Natural killer cell treated with Interleukin-12 subunit alpha and Interleukin-12 subunit beta and Interleukin-15 and Interleukin-18, amount 100 ng/mL, for 72 hours (primary cell): Measurements from ENCODE around the gene OR9Q1. TPM values are rescaled to one million over a fixed set of nuclear protein-coding genes. Genes with fewer than 3 reads are reported as not detected.

Experiments used
- ATAC-seq, 2 donors: fragments of 150-1000 bp; cut with Tn5 transposase in 1 of 2; sonication (Bioruptor Pico), chemical (Tn5 transposase) in 1 of 2; 2 replicates each; pipeline ENCODE4 v1.10.0; 2021
- DNase-seq: peaks from one replicate; pipeline ENCODE4 v3.0.0; 2022; ENCODE audit warnings: low spot score
- H3K27ac Mint-ChIP-seq, 2 donors: 1 replicate in 1 of 2; 2 replicates in 1 of 2; pipeline ENCODE4 v1.8.0; 2022; ENCODE audit warnings: mixed read lengths in 2 of 2, mild to moderate bottlenecking in 1 of 2, moderate library complexity in 1 of 2
- H3K27me3 Mint-ChIP-seq, 2 donors: 1 replicate in 1 of 2; 2 replicates in 1 of 2; pipeline ENCODE4 v1.8.0; 2022; ENCODE audit warnings: mixed read lengths in 2 of 2
- H3K36me3 Mint-ChIP-seq: one replicate; pipeline ENCODE4 v1.8.0; 2022; ENCODE audit warnings: mixed read lengths
- H3K4me1 Mint-ChIP-seq, 2 donors: 1 replicate in 1 of 2; 2 replicates in 1 of 2; pipeline ENCODE4 v1.8.0; 2022; ENCODE audit warnings: low read depth in 2 of 2, mixed read lengths in 2 of 2, mild to moderate bottlenecking in 1 of 2
- H3K4me3 Mint-ChIP-seq: one replicate; pipeline ENCODE4 v1.8.0; 2022; ENCODE audit warnings: mixed read lengths
- H3K9me3 Mint-ChIP-seq: 2 replicates; pipeline ENCODE4 v1.8.0; 2022; ENCODE audit warnings: mixed read lengths
- total RNA-seq, 2 donors: library from RNA; stranded (reverse); gene quantifications; one replicate each; pipeline ENCODE4 v1.2.3, GENCODE V29; 2022

The OR9Q1 gene
- total RNA-seq, 2 donors from 2014 or later = not detected

- no peaks in the 10 kb centered on the region for H3K36me3 Mint-ChIP-seq
- peaks cover 3 to 6% of the 10 kb centered on the region in 2 donors for H3K27me3 Mint-ChIP-seq
- no peaks in the 10 kb centered on the region for H3K4me1 Mint-ChIP-seq
- H3K4me3 Mint-ChIP-seq = no peak overlapping the region
- no peak for DNase-seq
- ATAC-seq = no peak
- H3K9me3 Mint-ChIP-seq = peaks cover 4% of the 10 kb centered on the region
- H3K27ac Mint-ChIP-seq = no peak overlapping the region
These were observed 33.8 kb downstream of the OR9Q1 start for GRCh38 chr11:58057481-58057880.

GRCh38 chr11:58058276-58059006, 34.8 kb downstream of the OR9Q1 start:
- ATAC-seq (no peak), DNase-seq (no peak)
- H3K27me3 Mint-ChIP-seq = peaks cover 3 to 6% of the 10 kb centered on the region in 2 donors
- H3K27ac Mint-ChIP-seq = no peak overlapping the region
- peaks cover 4% of the 10 kb centered on the region for H3K9me3 Mint-ChIP-seq
- no peaks in the 10 kb centered on the region for H3K36me3 Mint-ChIP-seq
- no peak overlapping the region for H3K4me3 Mint-ChIP-seq
- no peaks in the 10 kb centered on the region for H3K4me1 Mint-ChIP-seq

GRCh38 chr11:58059007-58059350, 35.3 kb downstream of the OR9Q1 start:
- DNase-seq = no peak
- H3K4me3 Mint-ChIP-seq = no peak overlapping the region

GRCh38 chr11:58060535-58060934, 36.9 kb downstream of the OR9Q1 start:
- DNase-seq = no peak
- peaks cover 3 to 17% of the 10 kb centered on the region in 2 donors for H3K27me3 Mint-ChIP-seq
- H3K27ac Mint-ChIP-seq = no peak overlapping the region
- peaks cover 4% of the 10 kb centered on the region for H3K9me3 Mint-ChIP-seq
- H3K4me1 Mint-ChIP-seq = no peaks in the 10 kb centered on the region
- H3K36me3 Mint-ChIP-seq = no peaks in the 10 kb centered on the region
- no peak overlapping the region for H3K4me3 Mint-ChIP-seq
- ATAC-seq = no peak

More at GRCh38 chr11:58059007-58059350, 35.3 kb downstream of the OR9Q1 start:
- Mint-ChIP-seq H3K27ac (no peak overlapping the region), H3K27me3 (peaks cover 3 to 6% of the 10 kb centered on the region in 2 donors), H3K9me3 (peaks cover 4% of the 10 kb centered on the region), H3K36me3 (no peaks in the 10 kb centered on the region), H3K4me1 (no peaks in the 10 kb centered on the region)
- ATAC-seq = no peak

GRCh38 chr11:58060939-58061672, 37.4 kb downstream of the OR9Q1 start:
- Mint-ChIP-seq H3K9me3 (peaks cover 4% of the 10 kb centered on the region), H3K4me3 (no peak overlapping the region), H3K27ac (no peak overlapping the region), H3K4me1 (no peaks in the 10 kb centered on the region), H3K36me3 (no peaks in the 10 kb centered on the region), H3K27me3 (peaks cover 3 to 17% of the 10 kb centered on the region in 2 donors)
- no peak for DNase-seq
- ATAC-seq = no peak

GRCh38 chr11:58061813-58062212, 38.1 kb downstream of the OR9Q1 start:
- no peak overlapping the region for H3K4me3 Mint-ChIP-seq
- no peak overlapping the region for H3K27ac Mint-ChIP-seq
- DNase-seq (no peak), ATAC-seq (no peak)
- peaks cover 3 to 17% of the 10 kb centered on the region in 2 donors for H3K27me3 Mint-ChIP-seq
- peaks cover 4% of the 10 kb centered on the region for H3K9me3 Mint-ChIP-seq
- no peaks in the 10 kb centered on the region for H3K4me1 Mint-ChIP-seq
- no peaks in the 10 kb centered on the region for H3K36me3 Mint-ChIP-seq

GRCh38 chr11:58067685-58068084, 44.0 kb downstream of the OR9Q1 start:
- H3K27ac Mint-ChIP-seq = no peak overlapping the region
- DNase-seq = no peak
- no peak for ATAC-seq

GRCh38 chr11:58068655-58069054, 45.0 kb downstream of the OR9Q1 start:
- no peak for ATAC-seq
- DNase-seq = no peak
- Mint-ChIP-seq H3K4me1 (peaks cover 0 to 2% of the 10 kb centered on the region in 2 donors), H3K4me3 (no peak overlapping the region), H3K9me3 (peaks cover under 1% of the 10 kb centered on the region), H3K27me3 (peaks cover 0 to 10% of the 10 kb centered on the region in 2 donors), H3K27ac (no peak overlapping the region), H3K36me3 (no peaks in the 10 kb centered on the region)

More at GRCh38 chr11:58067685-58068084, 44.0 kb downstream of the OR9Q1 start:
- Mint-ChIP-seq H3K36me3 (no peaks in the 10 kb centered on the region), H3K9me3 (no peaks in the 10 kb centered on the region), H3K27me3 (peaks cover 0 to 10% of the 10 kb centered on the region in 2 donors), H3K4me1 (peaks cover 0 to 2% of the 10 kb centered on the region in 2 donors), H3K4me3 (no peak overlapping the region)

GRCh38 chr11:58070585-58070984, 46.9 kb downstream of the OR9Q1 start:
- Mint-ChIP-seq H3K27me3 (peaks cover 0 to 6% of the 10 kb centered on the region in 2 donors), H3K27ac (no peak overlapping the region), H3K9me3 (peaks cover 6% of the 10 kb centered on the region), H3K36me3 (no peaks in the 10 kb centered on the region), H3K4me3 (no peak overlapping the region), H3K4me1 (peaks cover 0 to 2% of the 10 kb centered on the region in 2 donors)
- ATAC-seq = peak in 1 of 2 donors; percentile 61
- no peak for DNase-seq

GRCh38 chr11:58075781-58076180, 52.1 kb downstream of the OR9Q1 start:
- H3K4me3 Mint-ChIP-seq = no peak overlapping the region
- no peak for ATAC-seq
- peaks cover 3 to 14% of the 10 kb centered on the region in 2 donors for H3K27me3 Mint-ChIP-seq

GRCh38 chr11:58086528-58086927, 62.8 kb downstream of the OR9Q1 start:
- Mint-ChIP-seq H3K4me1 (no peaks in the 10 kb centered on the region), H3K36me3 (no peaks in the 10 kb centered on the region), H3K9me3 (peaks cover 5% of the 10 kb centered on the region), H3K27ac (no peak overlapping the region), H3K4me3 (no peak overlapping the region), H3K27me3 (peaks cover 0 to 7% of the 10 kb centered on the region in 2 donors)
- no peak for DNase-seq
- ATAC-seq = no peak

More at GRCh38 chr11:58075781-58076180, 52.1 kb downstream of the OR9Q1 start:
- no peak for DNase-seq
- Mint-ChIP-seq H3K27ac (no peak overlapping the region), H3K9me3 (peaks cover 6% of the 10 kb centered on the region), H3K4me1 (no peaks in the 10 kb centered on the region), H3K36me3 (no peaks in the 10 kb centered on the region)

GRCh38 chr11:58097437-58097836, 73.8 kb downstream of the OR9Q1 start:
- H3K9me3 Mint-ChIP-seq = peaks cover 3% of the 10 kb centered on the region
- H3K27ac Mint-ChIP-seq = no peak overlapping the region
- no peak overlapping the region for H3K4me3 Mint-ChIP-seq
- no peak for DNase-seq
- no peaks in the 10 kb centered on the region for H3K4me1 Mint-ChIP-seq
- peaks cover 0 to 5% of the 10 kb centered on the region in 2 donors for H3K27me3 Mint-ChIP-seq
- peaks cover 6% of the 10 kb centered on the region for H3K36me3 Mint-ChIP-seq
- ATAC-seq = no peak

- DNase-seq (no peak), ATAC-seq (no peak)
- no peaks in the 10 kb centered on the region for H3K4me1 Mint-ChIP-seq
- no peak overlapping the region for H3K4me3 Mint-ChIP-seq
- no peak overlapping the region for H3K27ac Mint-ChIP-seq
- H3K9me3 Mint-ChIP-seq = peaks cover 3% of the 10 kb centered on the region
- H3K36me3 Mint-ChIP-seq = no peaks in the 10 kb centered on the region
- peaks cover 2 to 6% of the 10 kb centered on the region in 2 donors for H3K27me3 Mint-ChIP-seq
These were observed 97.4 kb downstream of the OR9Q1 start for GRCh38 chr11:58121096-58121495.

GRCh38 chr11:58125469-58125868, 101.8 kb downstream of the OR9Q1 start, which contains the start of gene OR9I1:
OR9I1 (minus strand) TSS chr11:58125530; CDS start chr11:58119444, 6,086 bp downstream.
- no peak for ATAC-seq
- H3K9me3 Mint-ChIP-seq = no peaks in the 10 kb centered on the region
- no peaks in the 10 kb centered on the region for H3K36me3 Mint-ChIP-seq
- H3K27me3 Mint-ChIP-seq = peaks cover 0 to 12% of the 10 kb centered on the region in 2 donors
- no peak within 1 kb of the TSS for H3K4me3 Mint-ChIP-seq
- DNase-seq = no peak
- H3K27ac Mint-ChIP-seq = no peak within 1 kb of the TSS
- H3K4me1 Mint-ChIP-seq = no peaks in the 10 kb centered on the region
